Memory B cell (primary cell): ENCODE data around the gene IFIT5.

ENCODE experiments used
- ATAC-seq: fragments of 150-1000 bp; cut with Tn5 transposase; 2 replicates; pipeline ENCODE4 v1.10.0; 2021; ENCODE audit warnings: low read depth, mild to moderate bottlenecking, moderate library complexity
- DNase-seq, 2 donors: peaks; one replicate each; pipeline ENCODE4 v3.0.0; 2022; ENCODE audit warnings: low spot score in 2 of 2
- H3K27ac Mint-ChIP-seq: one replicate; pipeline ENCODE4 v1.8.0; 2022; ENCODE audit warnings: mild to moderate bottlenecking, moderate library complexity, mixed read lengths
- H3K27me3 Mint-ChIP-seq: one replicate; pipeline ENCODE4 v1.8.0; 2022; ENCODE audit warnings: mixed read lengths
- H3K36me3 Mint-ChIP-seq: one replicate; pipeline ENCODE4 v1.8.0; 2022; ENCODE audit warnings: mild to moderate bottlenecking, mixed read lengths
- H3K4me1 Mint-ChIP-seq: one replicate; pipeline ENCODE4 v1.8.0; 2022; ENCODE audit warnings: mixed read lengths
- H3K4me3 Mint-ChIP-seq: one replicate; pipeline ENCODE4 v1.8.0; 2022; ENCODE audit warnings: mild to moderate bottlenecking, moderate library complexity, mixed read lengths
- H3K9me3 Mint-ChIP-seq: one replicate; pipeline ENCODE4 v1.8.0; 2022; ENCODE audit warnings: mixed read lengths

IFIT5 gene

GRCh38 chr10:89414146-89414878, at the start of gene IFIT5:
Gene IFIT5, plus strand, starts transcription at chr10:89414568. Its CDS starts 231 bp downstream, at chr10:89414799.
- Mint-ChIP-seq H3K27me3 (no peaks in the 10 kb centered on the region), H3K4me1 (peaks cover 28% of the 10 kb centered on the region), H3K27ac (peak within 1 kb of the TSS; percentile 99), H3K4me3 (peak within 1 kb of the TSS; percentile 97), H3K9me3 (no peaks in the 10 kb centered on the region), H3K36me3 (peaks cover 13% of the 10 kb centered on the region)
- peak; percentile 52 to 69 for DNase-seq
- ATAC-seq, result peak; percentile 70

GRCh38 chr10:89367529-89367928, 46.8 kb upstream of the IFIT5 start:
- H3K36me3 Mint-ChIP-seq, result no peaks in the 10 kb centered on the region
- no peaks in the 10 kb centered on the region for H3K27me3 Mint-ChIP-seq
- peaks cover 8% of the 10 kb centered on the region for H3K4me1 Mint-ChIP-seq
- ATAC-seq (peak; percentile 43), DNase-seq (no peak)
- no peaks in the 10 kb centered on the region for H3K9me3 Mint-ChIP-seq
- H3K27ac Mint-ChIP-seq, result no peak overlapping the region
- no peak overlapping the region for H3K4me3 Mint-ChIP-seq

GRCh38 chr10:89368129-89368528, 46.2 kb upstream of the IFIT5 start:
- H3K9me3 Mint-ChIP-seq, result no peaks in the 10 kb centered on the region
- no peak overlapping the region for H3K4me3 Mint-ChIP-seq
- ATAC-seq (no peak), DNase-seq (no peak)
- no peaks in the 10 kb centered on the region for H3K27me3 Mint-ChIP-seq
- no peaks in the 10 kb centered on the region for H3K36me3 Mint-ChIP-seq
- H3K4me1 Mint-ChIP-seq, result peaks cover 8% of the 10 kb centered on the region
- no peak overlapping the region for H3K27ac Mint-ChIP-seq

DNA sequence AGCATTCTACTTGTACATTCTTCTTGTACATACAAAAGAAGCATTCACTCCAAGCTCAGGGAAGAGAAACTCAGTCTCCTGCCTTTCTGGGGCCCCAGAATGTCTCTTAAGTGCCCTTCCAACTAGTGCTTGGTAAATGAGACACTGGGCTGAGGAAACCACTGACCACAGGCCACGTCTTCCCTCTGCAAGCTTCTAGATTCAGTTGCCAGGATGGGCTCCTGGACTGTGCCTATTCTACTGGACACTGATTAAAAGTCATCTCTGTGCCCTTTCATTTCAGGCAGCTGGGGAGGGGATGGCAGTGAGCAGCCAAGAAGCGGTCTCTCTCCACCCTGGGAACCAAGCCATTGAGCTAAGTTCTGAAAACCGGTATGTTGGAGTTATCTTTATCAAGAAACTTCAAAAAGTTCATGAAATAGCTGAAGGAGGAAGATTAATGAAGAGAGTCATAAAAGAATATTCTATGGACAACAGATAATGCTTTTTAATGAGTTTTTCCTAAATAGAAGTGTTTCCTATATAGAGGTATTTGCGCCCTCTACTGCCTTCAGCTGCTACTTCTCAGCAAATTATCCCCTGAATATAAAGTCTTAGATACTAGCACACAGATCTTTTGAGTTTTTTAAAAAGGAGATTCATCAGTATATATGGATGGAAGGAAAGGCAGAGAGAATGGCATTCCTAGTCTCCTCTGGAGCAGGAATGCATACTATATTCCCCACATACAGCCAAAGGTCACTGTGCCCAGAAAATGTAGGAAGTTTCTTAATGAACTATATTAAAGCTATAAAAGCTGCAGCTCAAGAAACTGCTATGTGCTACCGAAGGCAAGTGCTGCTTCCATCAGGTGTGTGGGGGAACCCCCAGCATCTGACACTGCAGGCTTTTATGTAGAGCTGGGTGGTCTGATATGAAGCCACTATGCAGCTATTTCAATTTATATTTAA, 44.9 kb upstream of the IFIT5 start:
- no peak for DNase-seq
- no peak overlapping the region for H3K27ac Mint-ChIP-seq
- ATAC-seq, result peak; percentile 53

DNA sequence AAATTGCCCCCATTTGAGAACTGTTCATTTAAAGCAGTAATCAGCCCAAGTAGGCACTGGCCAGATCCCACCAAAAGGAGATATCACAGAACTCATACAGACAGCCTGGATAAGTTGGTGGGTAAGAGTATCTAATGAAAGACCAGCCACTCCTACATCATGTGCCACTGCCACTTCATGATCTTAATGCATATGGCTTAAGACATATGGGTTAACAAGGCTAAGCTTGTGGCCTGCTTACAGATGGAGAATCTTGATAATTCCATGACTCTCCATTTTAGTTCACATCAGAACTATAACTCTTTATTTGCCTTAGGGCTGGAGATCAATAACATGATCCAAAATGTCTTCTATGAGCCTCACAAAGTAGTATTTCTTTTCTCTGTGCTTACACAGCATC, 43.3 kb upstream of the IFIT5 start:
- no peaks in the 10 kb centered on the region for H3K9me3 Mint-ChIP-seq
- ATAC-seq (no peak), DNase-seq (no peak)
- no peaks in the 10 kb centered on the region for H3K36me3 Mint-ChIP-seq
- H3K27me3 Mint-ChIP-seq, result peaks cover 3% of the 10 kb centered on the region
- no peak overlapping the region for H3K4me3 Mint-ChIP-seq
- H3K27ac Mint-ChIP-seq, result no peak overlapping the region
- H3K4me1 Mint-ChIP-seq, result peaks cover 5% of the 10 kb centered on the region

More for the DNA sequence above, 44.9 kb upstream of the IFIT5 start:
- Mint-ChIP-seq H3K4me1 (peaks cover 5% of the 10 kb centered on the region), H3K27me3 (peaks cover 3% of the 10 kb centered on the region), H3K9me3 (no peaks in the 10 kb centered on the region), H3K4me3 (no peak overlapping the region), H3K36me3 (no peaks in the 10 kb centered on the region)

DNA sequence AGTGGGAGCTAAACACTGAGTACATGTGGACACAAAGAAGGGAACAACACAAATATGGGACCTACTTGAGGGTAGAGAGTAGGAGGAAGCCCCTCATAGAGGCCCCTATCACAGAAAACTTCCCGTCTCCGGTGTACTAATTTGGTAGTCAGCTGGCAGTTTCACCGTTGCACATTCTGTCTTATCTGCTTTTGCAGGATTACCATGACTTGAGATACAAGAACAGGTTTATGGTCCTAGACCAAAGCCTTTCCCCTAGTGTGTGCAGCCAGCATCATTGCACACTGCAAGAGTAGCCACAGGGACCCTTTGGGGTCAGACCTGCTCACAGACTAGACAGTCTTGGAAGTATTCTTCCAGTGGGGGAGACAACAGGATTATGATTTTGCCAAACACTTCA, 42.4 kb upstream of the IFIT5 start:
- H3K27me3 Mint-ChIP-seq, result peaks cover 3% of the 10 kb centered on the region
- ATAC-seq (no peak), DNase-seq (no peak)
- H3K4me3 Mint-ChIP-seq, result no peak overlapping the region
- no peaks in the 10 kb centered on the region for H3K36me3 Mint-ChIP-seq
- H3K9me3 Mint-ChIP-seq, result no peaks in the 10 kb centered on the region
- no peak overlapping the region for H3K27ac Mint-ChIP-seq
- H3K4me1 Mint-ChIP-seq, result peaks cover 5% of the 10 kb centered on the region

DNA sequence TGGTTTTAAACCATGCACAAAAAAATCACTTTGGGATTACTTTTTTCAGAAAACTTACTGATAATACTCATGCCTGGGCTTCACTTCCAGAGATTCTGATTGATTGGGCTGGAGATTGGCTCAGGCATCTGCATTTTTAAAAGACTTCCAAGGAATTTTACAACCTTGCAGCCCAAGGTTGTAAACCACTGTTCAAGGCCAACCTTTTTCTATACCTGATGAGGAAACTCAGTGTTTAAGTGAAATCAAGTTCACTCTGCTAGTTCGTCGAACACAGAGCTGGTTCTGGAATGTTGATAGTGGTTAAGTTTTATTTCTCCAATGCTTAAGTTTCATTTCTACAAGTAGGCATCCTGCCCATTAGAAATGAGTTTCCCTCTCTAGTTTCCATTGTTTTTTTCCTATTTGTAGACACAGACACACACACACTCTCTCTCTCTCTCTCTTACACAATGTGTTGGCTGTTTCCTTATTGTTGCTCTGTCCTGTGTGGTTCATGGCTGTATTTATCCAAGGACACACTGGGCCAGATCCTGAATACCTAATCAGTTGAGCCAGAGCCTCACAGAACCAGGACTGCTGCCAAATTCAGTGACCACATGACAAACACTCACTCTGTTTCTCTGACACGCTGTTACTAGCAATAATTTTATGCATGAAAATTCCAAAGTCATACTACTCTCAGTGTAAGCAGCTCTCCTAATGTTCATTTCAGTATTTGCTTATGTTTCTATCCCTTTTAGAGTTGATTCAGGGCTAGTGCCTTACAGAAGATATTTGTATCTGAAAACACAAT, 40.3 kb upstream of the IFIT5 start:
- Mint-ChIP-seq H3K27me3 (peaks cover 3% of the 10 kb centered on the region), H3K4me3 (no peak overlapping the region), H3K4me1 (no peaks in the 10 kb centered on the region), H3K9me3 (no peaks in the 10 kb centered on the region), H3K36me3 (no peaks in the 10 kb centered on the region), H3K27ac (no peak overlapping the region)
- ATAC-seq (no peak), DNase-seq (no peak)

- H3K27ac Mint-ChIP-seq, result no peak overlapping the region
These were observed 39.6 kb upstream of the IFIT5 start for GRCh38 chr10:89374713-89375141.

DNA sequence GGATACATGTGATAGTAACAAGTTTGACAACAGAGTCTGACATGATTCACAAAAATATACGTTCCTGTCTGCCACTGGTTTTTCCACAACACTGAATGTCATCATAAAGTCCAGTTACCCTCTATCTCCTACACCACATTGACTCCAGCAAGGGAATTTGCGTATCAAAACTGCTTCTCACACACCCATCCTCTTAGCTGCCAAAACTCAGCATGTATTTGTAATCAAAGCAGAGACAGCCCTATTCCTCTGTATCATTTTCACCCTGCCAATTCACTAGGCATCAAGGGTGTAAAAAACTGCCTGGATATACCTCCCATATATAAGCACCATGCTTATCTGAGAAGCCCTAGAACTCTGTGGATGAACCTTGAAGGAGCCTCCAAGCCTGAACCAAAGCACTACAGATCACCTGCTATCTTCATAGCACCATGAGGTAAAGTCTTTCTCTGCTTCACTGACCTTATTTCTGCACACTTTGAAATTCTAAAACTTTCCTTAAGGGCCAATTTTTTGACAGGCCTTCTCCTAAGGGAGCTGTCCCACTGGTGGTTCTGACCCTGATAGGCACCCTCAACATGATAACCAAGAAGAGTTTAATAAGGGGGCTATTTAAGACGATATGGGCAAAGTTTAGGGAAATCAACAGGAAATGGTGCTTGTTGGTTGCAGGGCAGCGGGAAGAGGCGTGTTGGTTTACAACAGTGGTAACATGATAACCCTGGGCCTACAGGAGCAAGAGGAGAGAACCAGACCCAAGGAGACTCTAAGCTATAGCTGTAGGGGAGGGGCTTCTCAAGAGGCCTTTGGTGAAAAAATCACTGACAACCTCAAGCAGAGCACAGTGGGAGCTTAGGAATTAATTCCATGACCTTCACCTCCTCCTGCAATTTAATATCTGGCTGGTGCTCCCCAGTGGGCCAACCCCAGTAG, 36.4 kb upstream of the IFIT5 start, which contains the start of gene IFIT1B:
IFIT1B (plus strand) TSS at position 352 of the 933 bp plus-strand sequence; CDS start at position 432, 80 bp downstream.
- Mint-ChIP-seq H3K9me3 (no peaks in the 10 kb centered on the region), H3K4me3 (no peak within 1 kb of the TSS), H3K4me1 (no peaks in the 10 kb centered on the region), H3K27me3 (peaks cover 3% of the 10 kb centered on the region), H3K36me3 (no peaks in the 10 kb centered on the region), H3K27ac (no peak within 1 kb of the TSS)
- ATAC-seq (no peak), DNase-seq (no peak)

More at GRCh38 chr10:89374713-89375141, 39.6 kb upstream of the IFIT5 start:
- no peak for DNase-seq
- Mint-ChIP-seq H3K27me3 (peaks cover 3% of the 10 kb centered on the region), H3K9me3 (no peaks in the 10 kb centered on the region), H3K4me1 (no peaks in the 10 kb centered on the region), H3K4me3 (no peak overlapping the region), H3K36me3 (no peaks in the 10 kb centered on the region)
- no peak for ATAC-seq

DNA sequence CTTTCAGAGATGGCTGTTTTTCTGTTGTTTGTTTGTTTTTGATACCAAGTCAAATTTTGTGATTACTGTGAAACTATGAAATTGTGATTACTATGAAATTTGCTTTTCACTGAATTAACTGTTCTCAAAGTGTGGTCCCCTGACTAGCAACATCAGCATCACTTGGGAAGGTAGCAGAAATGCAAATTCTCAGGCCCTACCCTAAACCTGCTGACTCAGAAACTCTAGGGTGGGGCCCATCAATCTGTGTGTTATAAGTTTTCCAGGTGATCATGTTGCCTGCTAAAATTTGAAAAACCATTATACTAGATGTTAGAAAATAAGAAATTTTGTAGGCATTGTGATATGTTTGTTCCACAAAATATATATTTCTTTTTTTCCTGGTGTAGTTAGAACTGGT, 35.3 kb upstream of the IFIT5 start:
- H3K4me3 Mint-ChIP-seq, result no peak overlapping the region
- ATAC-seq (no peak), DNase-seq (no peak)
- no peak overlapping the region for H3K27ac Mint-ChIP-seq
- no peaks in the 10 kb centered on the region for H3K9me3 Mint-ChIP-seq
- peaks cover 3% of the 10 kb centered on the region for H3K27me3 Mint-ChIP-seq
- H3K4me1 Mint-ChIP-seq, result peaks cover 4% of the 10 kb centered on the region
- H3K36me3 Mint-ChIP-seq, result no peaks in the 10 kb centered on the region

GRCh38 chr10:89382757-89383156, 31.6 kb upstream of the IFIT5 start:
- H3K27me3 Mint-ChIP-seq, result no peaks in the 10 kb centered on the region
- no peak for ATAC-seq
- H3K4me1 Mint-ChIP-seq, result peaks cover 14% of the 10 kb centered on the region
- no peak overlapping the region for H3K27ac Mint-ChIP-seq
- no peaks in the 10 kb centered on the region for H3K9me3 Mint-ChIP-seq
- DNase-seq, result no peak
- no peaks in the 10 kb centered on the region for H3K36me3 Mint-ChIP-seq
- H3K4me3 Mint-ChIP-seq, result no peak overlapping the region

GRCh38 chr10:89384474-89385340, 29.7 kb upstream of the IFIT5 start:
- peaks cover 14% of the 10 kb centered on the region for H3K4me1 Mint-ChIP-seq
- no peaks in the 10 kb centered on the region for H3K27me3 Mint-ChIP-seq
- H3K36me3 Mint-ChIP-seq, result no peaks in the 10 kb centered on the region
- peak; percentile 91 for ATAC-seq
- peak overlapping the region; percentile 11 for H3K27ac Mint-ChIP-seq
- DNase-seq, result no peak
- H3K9me3 Mint-ChIP-seq, result no peaks in the 10 kb centered on the region
- peak overlapping the region; percentile 28 for H3K4me3 Mint-ChIP-seq
